GM21381 (cell line): ENCODE data around the gene MLST8.

Experiments used
- ATAC-seq: cut with Tn5 transposase; IDR thresholded peaks from one replicate; pipeline ENCODE4 v1.9.1; 2021; ENCODE audit warnings: mild to moderate bottlenecking, moderate library complexity; ENCODE audit not compliant: unreplicated experiment

The MLST8 gene

DNA sequence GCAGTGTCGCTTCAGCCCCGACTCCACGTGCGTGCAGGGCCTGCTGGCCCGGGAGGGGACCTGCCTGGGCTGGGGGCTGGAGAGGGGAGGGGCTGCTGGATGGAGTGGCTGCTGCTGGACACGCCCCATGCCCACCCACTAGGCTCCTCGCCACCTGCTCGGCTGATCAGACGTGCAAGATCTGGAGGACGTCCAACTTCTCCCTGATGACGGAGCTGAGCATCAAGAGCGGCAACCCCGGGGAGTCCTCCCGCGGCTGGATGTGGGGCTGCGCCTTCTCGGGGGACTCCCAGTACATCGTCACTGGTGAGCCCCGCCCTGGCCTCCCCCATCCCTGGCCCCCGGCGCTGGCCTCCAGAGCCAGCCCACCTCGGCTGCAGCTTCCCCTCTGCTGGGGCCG lies 3.1 kb downstream of the MLST8 start:
- no peak for ATAC-seq

DNA sequence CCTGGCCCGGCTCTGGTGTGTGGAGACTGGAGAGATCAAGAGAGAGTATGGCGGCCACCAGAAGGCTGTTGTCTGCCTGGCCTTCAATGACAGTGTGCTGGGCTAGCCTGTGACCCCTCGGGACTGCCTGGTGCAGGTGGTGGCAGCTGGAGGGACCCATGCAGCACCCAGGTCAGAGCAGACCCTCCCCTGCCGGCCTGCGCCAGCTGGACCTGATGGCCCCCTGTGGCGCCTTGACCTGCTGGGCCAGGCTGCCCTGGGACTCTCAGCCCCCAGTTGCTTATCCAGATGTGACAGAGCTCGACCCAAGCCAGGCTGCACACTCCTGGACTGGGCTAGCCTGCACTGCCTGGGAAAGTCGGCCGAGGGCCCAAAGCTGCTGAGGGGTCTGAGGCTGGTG lies 3.5 kb downstream of the MLST8 start:
- no peak for ATAC-seq

DNA sequence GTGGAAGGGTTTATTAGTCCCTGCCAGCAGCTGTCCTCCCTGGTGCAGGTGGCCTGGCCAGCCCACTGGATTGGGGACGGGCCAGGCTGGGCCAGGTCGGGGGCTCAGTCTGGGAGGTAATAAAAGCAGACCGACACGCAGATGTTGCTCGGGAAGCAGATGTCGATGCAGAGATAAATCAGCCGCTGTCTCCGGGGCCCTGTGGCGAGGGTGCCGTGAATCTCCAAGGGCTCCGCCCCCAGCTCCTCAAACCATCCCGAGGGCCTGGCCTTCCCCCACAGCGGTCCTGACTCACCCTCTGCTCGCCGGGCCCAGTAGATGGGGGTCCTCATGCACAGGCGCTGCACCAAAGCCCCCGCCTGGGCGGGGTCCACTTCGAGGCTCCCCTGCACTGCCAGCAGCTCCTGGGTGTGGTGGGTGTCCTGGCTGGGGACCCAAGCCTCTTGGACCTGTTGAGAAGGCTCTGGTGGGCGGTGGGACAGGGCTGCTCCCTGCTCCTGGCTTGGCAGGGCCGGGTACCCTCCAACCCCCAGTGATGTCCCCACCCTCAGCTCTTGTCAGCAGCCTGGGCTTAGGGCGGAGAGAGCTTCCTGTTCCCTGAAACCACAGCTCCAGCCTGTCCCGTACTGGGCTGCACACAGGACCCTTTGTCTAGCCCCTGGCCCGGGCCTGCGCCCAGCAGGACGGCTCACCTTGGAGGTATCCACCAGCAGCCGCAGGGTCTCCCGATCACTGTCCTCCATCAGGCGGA lies 4.2 kb downstream of the MLST8 start:
- ATAC-seq, result no peak

DNA sequence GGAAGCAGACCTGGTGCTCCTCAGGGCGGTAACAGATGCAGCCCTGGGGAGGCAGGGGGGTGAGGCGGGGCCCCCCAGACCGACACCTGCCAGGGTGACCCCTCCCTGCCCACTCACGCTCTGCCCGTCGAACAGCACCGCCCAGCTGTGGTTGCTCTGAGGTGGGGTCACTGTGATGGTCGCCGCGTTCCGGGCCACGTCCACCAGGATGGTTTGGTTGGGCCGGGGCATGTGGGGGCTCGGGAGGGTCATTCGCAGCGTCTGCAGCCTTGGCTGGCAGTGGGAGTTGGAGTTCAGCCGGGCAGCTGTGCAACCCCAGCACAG lies 4.7 kb downstream of the MLST8 start:
- no peak for ATAC-seq

DNA sequence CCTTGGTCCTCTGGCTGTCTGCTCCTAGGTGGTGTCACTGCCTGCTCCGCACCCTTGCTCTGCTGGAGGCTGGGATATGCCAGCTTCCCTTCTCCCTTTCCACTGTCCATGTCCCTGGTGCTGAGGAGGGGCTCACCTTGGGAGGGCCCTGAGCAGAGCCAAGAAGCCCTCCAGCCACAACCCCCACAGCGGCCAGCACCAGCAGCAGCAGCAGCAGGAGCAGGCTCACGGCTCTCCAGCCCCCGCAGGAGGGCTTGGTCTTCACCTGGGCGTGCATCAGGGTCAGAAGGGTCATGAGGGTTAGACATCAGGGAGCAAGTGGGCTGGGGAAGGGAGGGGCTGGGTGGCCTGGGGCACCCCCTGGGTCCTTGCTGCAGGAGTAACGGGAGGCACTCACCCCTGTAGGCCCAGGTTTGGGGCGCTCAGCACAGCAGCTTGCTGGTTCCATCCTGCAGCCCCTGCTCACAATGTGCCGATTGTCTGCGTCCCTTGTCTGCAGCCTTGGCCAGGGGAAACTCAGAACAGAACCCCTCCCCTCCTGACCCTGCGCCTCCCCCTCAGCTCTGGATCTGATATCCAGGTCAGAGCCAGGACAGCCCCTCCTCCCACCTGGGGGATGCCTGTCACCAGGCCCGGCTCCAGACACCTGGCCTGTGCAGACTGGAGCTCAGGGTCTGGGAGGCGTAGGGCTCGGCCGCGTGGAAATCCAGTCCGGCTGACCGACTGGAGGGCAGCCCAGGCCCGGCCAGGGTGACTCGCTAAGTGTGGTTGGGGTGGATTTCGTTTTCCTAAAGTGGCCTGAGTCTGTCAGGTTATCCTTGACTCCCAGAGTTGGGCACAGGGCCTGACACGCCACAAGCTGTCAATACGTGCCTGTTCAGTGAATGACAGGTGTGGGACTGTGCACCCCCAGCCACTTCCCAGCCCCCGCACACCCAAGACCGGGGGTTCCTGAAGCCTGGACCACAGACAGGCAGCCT lies 5.4 kb downstream of the MLST8 start, which contains the start of gene BRICD5:
Gene BRICD5 (minus strand): TSS at position 478 of the 980 bp plus-strand sequence. CDS start 30 bp downstream, at position 448.
- no peak for ATAC-seq

DNA sequence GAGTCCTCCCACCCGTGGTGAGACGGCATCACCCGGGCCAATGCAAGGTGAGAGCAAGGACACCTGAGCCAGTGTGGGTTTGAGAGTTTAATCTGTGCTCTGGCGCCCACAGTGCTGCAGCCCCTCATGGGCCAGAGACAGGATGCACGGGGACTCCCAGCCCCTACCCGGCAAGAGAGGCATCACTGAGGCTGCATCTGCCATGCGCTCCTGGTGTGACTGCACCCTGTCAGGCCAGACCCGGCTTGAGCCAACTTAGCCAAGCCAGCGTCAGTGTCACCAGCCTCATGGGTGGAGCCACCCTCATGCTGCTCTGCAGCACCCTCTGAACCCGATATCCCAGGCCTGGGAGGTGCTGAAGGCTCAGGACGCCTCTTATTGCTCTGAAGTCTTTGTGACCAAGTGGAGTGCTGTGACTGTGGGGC lies 6.7 kb downstream of the MLST8 start:
- ATAC-seq, result no peak

DNA sequence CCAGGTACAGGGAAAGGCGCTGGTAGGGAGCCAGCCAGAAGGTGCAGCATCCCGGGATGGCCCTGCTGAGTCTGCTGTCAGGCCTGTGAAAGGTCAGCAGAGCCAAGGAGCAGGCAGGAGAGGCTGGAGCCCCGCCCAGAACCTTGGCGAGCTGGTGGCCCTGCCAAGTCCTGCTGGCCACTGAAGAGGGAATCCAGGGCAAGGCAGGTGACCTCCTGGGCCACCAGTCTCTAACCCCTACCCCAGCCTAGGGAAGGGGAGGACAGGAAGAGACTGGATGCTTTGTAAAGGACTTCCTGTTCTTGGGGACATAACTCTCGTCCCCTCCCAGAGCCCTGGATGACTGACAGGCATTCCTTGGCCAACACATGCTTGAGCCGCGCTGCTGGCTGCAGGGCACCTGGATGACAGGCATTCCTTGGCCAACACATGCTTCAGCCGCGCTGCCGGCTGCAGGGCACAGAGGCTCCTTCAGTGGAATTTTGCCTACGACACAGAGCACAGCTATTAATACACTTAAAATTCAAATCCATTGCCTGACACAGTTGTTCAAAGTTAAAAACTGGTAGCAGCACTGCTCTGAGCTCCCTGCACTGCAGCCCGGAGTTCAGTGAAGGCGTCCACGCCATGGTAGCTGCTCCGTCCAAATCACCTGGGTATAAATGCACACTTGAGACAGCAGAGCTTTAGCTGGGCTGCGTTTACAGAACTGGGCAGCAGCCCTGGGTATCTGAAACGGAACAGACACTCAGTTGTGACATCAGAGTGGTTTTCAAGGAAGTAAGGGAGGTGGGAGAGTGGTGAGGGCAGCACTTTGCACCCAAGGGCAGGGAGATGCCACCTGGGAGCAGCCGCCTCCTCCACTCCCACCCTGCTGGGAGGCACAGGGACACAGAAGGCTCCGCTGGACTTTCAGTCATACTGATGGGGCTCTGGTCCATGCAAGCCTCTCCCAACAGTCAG lies 7.4 kb downstream of the MLST8 start:
- ATAC-seq, result no peak

DNA sequence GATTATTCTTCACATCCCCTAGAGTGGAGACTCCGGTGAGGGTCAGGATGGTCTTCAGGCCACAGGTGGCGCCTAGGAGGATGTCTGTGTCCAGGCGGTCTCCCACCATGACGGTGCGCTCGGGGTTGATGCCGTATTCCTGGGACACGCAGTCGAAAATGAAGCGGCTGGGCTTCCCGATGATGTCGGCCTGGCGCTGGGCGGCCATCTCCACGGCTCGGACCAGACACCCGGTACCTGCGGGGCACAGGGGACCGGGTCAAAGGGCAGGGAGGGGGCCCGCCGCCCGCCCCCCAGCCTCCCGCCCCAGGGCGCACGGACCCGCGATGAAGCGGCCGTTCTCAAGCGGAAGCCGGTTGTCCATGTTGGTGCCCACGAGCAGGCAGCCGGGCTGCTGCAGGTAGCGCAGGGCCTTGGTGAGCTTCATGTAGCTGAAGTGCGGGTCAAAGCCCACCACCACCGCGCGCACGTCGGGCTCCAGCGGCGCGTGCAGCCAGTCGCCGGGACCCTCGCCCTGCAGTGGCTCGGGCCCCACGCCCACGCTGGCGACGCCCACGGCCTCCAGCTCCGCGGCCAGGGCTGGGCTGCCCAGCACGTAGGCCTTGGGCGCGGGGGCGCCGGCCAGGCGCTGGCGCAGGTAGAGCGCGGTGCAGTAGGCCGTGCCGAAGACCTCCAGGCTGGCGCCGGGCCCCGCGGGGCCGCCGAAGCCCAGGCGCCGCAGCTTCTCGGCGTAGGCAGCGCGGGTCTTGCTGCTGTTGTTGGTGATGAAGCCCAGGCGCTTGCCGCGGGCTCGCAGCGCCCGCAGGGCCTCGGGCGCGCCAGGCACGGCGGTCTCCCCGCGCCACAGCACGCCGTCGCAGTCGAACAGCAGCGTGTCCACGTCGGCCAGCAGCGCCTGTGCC lies 8.8 kb downstream of the MLST8 start:
- ATAC-seq, result peak; percentile 1

DNA sequence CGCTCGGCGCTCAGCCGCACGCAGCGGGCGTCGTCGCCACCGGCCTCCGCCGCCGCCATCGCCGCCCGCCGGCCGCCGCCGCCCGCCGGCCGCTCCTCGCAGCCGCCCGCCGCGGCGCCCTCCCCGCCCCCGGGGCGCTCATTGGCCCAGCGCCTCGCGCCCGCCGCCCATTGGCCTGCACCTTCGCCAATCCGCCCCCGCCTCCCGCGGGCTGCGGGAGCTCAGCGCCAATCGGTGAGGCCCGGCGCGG lies 9.4 kb downstream of the MLST8 start, which contains the start of gene PGP:
Gene PGP (minus strand): TSS at position 122 of the 250 bp plus-strand sequence. CDS start 63 bp downstream, at position 59.
- ATAC-seq, result peak; percentile 78

DNA sequence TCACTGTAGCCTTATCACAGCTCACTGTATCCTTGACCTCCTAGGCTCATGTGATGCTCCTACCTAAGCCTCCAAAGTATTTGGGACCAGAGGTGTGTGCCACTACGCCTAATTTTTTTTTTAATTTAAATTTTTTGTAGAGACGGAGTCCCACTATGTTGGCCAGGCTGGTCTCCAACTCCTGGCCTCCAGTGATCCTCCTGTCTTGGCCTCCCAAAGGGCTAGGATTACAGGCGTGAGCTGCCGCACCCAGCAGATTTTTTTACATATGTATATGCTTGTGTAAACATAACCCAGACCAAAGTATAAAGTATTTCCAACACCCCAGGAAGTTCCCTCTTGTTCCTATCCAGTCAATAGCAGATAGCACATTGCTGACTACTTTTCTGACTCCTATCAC lies 11.1 kb downstream of the MLST8 start:
- no peak for ATAC-seq

DNA sequence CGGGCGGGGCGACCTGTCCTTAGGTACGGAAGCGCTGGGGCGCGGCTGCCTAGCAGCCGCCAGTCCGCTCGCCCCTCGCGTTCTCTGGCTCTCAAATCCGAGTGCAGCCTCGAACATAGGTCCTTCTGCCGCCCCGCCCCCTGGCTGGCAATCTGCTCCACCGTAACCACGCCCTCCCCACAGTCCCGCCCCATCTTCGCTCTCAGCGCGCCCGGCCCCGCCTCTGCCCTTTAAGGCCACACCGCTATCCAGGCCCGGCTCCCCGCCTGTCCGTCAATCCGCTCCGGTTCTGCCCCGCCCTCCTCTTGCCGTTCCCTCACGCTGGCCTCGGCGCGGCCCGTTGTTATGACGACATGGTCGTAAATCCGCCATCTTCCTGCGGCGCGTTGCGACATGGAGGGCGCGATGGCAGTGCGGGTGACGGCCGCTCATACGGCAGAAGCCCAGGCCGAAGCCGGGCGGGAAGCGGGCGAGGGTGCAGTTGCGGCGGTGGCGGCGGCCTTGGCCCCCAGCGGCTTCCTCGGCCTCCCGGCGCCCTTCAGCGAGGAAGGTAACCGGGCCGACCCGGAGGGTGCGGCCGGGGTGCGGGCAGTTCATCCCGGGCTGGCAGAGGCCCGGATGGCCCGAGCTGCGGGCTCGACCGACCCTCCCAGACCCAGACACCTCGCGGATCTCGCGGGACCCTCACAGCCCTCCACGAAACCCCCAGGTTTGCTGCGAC lies 18.1 kb downstream of the MLST8 start, which contains the start of gene E4F1:
Gene E4F1 (plus strand): TSS at position 371 of the 721 bp plus-strand sequence. CDS start 23 bp downstream, at position 394.
- ATAC-seq, result peak; percentile 96

DNA sequence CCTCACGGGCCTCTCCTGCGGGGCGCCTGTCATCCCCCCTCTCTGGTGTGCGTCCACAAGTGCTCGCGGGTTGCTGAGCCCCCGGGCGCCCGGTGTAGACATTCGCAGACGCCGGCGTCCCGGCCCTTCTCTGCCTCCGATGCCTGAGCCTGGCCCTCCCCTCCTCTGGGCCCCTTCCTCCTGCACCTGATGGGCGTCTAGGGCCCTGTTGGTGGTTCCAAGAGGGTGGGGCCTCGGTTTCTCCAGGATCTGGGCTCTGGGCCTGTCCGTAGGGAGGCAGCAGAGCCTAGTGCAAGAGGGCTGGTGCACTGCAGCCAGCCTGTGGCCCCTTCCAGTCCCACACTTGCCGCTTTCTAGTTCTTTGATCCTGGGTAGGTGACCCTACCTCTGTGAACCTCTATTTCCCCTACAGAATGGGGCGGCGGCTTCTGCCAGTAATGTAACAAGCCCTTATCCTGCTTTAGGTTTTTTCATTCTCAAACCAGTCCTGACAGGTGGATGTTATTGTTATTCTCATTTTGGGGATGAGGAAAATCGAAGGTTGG lies 18.8 kb downstream of the MLST8 start:
- peak; percentile 18 for ATAC-seq

DNA sequence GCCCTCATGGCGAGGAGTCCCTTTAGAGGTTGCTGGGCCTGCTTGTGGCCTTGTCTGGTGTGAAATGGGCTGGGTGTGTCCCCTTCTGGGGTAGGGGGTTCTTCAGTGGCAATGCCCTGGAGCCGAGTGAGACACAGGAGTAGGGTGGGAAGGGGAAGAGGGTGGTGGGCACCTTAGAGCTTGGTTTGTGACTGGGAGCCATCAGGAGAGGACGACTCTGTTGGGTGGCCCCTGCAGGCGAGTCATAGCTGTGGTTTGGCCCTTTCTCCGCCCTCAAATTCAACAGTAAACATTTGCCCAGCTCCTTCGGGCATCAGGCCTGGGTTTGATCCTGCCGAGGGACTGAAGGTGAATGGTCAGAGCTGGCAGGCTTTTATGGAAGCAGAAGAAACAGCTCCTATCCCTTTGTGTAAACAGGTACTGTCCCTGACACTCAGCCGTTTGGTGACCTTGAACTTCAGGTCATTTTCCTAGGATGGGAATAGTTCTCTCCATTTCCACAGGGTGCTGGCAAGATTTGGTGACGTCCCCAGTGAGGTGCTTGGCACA lies 21.1 kb downstream of the MLST8 start:
- no peak for ATAC-seq

DNA sequence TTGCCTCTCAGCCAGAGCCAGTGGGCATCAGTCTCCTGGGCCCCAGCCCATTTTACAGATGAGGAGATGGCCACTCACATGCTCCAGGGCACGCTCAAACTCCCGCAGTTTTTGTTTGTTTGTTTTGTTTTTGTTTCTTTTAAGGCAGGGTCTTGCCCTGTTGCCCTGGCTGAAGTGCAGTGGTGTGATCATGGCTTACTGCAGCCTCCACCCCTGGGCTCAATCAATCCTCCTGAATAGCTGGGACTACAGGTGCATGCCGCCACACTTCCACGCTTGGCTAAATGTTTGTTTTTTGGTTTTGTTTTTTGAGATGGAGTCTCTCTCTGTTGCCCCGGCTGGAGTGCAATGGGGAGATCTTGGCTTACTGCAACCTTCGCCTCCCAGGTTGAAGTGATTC lies 21.7 kb downstream of the MLST8 start:
- no peak for ATAC-seq

DNA sequence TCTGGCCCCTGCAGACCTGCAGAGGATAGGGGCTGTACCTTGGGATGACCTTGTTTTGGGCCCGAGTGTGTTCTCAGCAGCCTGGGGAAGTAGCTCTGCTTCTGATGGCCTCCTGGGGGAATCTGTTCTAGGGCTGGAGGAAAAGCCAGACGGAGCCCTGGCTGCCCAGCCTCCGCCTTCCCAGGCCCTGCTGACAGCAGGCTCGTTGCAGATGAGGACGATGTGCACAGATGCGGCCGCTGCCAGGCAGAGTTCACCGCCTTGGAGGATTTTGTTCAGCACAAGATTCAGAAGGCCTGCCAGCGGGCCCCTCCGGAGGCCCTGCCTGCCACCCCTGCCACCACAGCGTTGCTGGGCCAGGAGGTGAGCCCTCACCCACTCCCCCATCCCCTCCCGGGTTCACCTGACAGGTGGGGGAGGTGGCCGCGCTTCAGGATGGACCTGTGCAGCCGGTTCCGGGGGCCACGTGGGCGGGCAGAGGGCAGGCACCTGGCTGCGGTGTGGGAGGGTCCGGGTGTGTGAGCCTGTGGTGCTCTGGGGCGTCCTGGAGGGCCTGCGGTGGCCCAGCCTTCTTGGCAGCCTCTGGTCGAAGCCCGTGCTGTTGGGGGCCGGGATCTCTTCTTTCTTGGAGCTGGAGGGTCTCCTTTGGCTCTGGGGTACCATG lies 23.0 kb downstream of the MLST8 start:
- no peak for ATAC-seq

DNA sequence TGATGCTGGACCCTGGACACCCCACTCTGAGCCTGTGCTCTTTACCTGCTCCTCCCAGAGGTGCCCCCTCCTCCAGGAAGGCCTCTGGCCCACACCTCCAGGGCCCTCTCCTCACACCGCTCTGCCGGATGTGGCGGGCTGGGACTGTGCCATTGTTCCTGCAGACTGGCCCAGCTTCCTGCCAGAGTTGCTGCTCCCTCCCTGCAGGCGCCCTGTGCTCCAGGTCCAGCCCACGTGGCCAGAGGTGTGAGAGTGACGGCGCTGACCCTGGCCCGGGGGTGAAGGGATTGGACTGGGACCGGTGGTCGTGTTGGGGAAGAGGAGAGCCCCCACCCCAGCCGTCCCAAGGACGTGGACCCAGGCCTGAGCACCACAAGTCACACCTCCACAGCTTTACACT lies 23.8 kb downstream of the MLST8 start:
- no peak for ATAC-seq

DNA sequence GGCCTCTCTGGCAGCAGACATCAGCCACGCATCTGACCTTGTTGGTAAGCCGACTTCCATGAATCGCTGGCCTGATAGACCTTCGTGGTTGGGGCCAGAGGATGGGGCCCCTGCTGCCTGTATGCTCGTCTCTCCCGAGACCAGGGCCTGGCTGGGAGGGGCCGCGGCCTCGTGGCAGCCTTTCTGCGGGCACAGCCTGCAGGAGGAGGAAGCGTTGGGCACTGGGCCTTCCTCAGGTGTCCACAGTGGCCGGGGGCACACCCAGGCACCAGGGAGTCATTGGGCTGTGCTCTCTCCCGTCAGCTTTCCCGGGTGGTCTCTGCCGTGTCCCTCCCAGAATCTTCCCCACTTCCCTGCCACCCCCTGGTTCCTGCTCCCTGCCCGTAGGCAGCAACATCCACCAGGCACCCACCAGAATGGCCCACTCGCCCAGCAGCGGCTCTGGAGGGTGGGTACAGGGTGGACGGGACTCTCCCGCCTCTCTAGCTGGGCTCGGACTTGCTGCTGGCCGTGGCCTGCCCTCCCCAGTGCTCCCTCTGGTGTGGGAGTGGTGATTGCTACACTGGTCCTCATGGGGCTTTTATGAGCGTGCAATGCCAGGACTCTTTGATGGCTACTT lies 24.5 kb downstream of the MLST8 start:
- no peak for ATAC-seq

DNA sequence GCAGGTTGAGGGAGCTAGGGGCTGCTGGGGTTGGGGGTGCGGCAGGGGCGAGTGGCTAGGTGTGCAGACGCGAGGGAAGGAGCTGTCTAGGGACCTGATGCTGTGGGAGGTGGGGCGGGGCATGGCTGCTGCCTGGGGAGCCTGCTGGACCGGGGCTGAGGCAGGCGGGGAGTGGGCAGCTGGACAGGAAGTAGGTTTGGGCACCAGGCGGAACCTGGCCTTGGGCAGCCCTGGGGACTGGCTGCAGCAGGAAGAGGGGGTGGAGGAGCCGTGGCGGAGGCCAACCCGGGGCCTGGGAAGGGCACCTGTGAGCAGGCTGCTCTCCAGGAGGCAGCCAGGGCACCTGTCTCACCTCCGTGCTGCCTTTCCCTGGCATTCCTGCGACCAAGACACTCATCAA lies 25.1 kb downstream of the MLST8 start:
- ATAC-seq, result no peak
